Renal cortex interstitium (tissue), 11 donors: Measurements from ENCODE around the gene GOPC. TPM values are rescaled to one million over a fixed set of nuclear protein-coding genes. Genes with fewer than 3 reads are reported as not detected.

Experiments
- DNase-seq, 11 donors: peaks; one replicate each; pipeline ENCODE4 v3.0.0-alpha.2; 2013; ENCODE audit warnings: low read depth in 9 of 11, low spot score in 4 of 11; ENCODE audit errors: extremely low read depth in 1 of 11
- polyA plus RNA-seq, 3 donors: library from polyadenylated mRNA; unstranded; fragments of 120-200 nt; gene quantifications; one replicate each; pipeline ENCODE4 v1.2.1, GENCODE V29; 2013; ENCODE audit not compliant: insufficient read length in 3 of 3

Gene GOPC
- polyA plus RNA-seq, 3 donors = 58.4 to 70.1 (median 59.1) TPM

DNA sequence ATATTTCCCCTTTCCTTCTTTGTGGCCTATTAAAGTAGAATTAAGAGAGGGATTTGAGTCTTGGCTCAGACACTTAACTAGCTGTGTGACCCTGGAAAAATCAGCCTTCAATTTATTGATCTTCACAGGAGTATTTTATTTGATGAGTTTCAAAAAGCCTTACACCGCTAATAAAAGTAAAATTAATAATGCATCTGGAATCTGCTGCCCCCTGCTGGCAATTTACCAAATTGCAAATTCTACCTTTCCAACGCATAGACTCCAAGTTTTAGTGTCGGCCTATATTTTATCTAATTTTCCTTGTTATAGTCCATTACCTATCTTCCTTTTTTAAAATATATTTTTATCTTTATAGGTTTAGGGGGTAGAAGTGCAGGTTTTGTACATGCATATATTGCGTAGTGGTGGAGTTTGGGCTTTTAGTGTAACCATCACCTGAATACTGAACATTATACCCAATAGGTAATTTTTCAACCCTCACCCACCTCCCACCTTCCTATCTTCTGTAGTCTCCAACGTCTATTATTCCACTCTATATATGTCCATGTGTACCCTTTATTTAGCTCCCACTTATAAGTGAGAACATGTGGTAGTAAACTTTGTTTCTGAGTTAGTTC is 46.3 kb downstream of the GOPC start:
- peak in 2 of 11 donors; percentile 23 to 31 for DNase-seq

DNA sequence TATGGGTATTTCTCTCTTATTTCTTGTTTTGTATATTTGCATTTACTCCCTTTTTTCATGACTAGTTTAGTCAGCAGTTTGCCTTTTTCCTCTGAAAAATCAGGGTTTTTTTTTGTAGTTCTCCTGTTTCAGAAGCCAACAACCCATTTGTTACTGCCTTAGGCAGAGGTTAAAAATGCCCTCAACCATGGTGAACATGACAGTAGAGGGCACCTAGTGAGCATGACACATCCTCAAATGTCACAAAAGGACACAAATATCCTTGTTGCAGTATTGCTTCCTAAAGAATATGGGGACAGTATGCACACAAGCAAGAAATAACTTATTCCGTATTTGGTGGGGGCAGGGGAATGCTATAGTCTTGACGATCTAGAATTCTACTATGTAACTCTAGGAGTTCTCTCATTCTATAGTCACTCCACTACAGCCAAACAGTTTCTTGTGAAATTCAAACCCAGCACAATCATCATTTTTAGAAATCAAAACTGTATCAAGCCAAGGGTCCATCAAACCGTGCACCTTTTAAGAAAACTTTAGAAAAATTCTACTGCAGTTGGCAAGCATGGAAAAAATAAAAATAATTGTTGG is 47.0 kb downstream of the GOPC start:
- no peak for DNase-seq

GRCh38 chr6:117553142-117553541 is 49.2 kb downstream of the GOPC start:
- no peak for DNase-seq

GRCh38 chr6:117552618-117553017 is 49.7 kb downstream of the GOPC start:
- no peak for DNase-seq

GRCh38 chr6:117550618-117551242 is 51.6 kb downstream of the GOPC start:
- no peak for DNase-seq

DNA sequence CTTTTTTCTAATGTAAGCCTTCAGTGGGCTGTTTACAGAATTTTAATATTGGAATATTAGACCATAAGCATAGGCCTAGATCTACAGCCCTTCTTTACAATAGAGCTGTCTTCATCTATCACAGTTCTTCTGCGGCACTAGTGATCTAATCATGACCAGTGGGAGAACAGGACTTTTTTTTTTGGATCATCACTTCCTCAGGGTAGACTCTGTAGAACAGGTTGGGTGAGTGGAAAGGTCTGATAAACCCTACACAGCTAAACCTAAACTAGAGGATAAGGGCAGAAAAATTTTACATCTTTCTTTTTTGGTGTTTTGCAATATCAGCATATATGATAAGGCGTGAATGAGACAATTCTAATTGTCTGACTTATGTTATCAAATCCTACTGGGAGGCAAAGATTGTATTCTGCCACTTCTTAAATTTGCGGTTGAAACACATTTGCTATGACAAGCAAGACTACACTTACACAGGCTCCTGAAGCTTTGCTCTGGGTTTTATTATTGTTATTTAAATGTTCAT is 52.2 kb downstream of the GOPC start:
- DNase-seq = no peak

DNA sequence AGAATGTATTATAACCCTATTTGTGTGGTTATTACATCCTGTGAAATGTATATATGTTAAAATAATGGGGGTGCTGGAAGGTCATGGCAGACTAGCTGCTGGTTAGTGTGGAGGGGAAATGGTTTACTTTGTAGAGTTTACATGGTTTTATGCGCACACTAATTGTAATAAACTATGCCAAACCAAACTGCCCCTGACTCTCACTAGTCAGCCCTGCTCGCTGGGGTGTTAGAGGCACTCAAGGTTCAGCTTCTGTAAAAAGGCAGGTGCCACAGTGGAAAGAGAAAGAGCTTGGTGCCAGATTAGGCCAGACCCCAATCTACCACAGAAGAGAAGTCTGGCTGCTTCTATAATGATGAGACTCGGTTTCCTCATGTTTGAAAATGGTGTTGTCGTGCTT is 52.7 kb downstream of the GOPC start:
- DNase-seq = no peak

GRCh38 chr6:117548797-117549301 is 53.5 kb downstream of the GOPC start:
- DNase-seq = peak in 1 of 11 donors; percentile 12

GRCh38 chr6:117547688-117548621 is 54.4 kb downstream of the GOPC start:
- peak in 9 of 11 donors; percentile 41 to 78 (median 68) for DNase-seq

- no peak for DNase-seq
These were observed 55.6 kb downstream of the GOPC start for GRCh38 chr6:117546674-117547073.

DNA sequence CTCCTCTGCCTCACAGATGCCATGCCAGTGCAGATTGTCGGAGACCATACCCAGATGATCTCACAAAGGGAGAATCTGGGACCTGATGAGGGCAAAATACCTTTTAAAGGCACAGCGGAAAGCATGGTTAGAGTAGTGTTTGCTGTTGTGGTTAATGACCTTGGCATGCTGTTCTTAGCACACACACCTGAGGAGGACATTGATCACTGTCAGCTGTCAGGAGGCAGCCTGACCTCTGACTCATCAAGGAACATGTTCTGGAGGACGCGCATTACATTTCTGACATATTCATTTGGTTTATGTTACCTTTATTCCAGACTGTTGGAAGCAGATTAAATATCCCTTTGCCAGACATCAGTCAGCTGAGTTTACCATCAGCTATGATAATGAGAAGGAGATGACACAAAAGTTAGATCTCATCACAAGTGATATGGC is 57.1 kb downstream of the GOPC start:
- no peak for DNase-seq

DNA sequence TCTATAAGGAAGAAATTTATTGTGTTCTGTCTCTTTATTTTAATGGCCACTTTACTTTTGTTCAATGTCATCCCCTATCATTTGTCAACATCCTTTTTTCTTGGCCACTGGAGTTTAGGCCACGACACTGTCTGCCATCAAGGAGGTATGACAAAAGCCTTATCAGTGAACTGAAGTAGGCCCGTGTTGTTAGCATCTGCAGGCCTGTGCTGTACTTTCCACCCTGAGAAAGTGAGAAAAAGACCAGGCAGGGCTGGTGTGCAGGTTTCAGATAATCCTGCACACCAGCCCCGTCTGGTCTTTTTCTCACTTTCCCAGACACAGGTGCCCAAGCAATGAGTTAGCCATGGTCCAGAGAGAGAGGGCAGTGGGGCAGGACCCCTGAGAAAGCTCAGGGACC is 57.6 kb downstream of the GOPC start:
- DNase-seq = no peak

DNA sequence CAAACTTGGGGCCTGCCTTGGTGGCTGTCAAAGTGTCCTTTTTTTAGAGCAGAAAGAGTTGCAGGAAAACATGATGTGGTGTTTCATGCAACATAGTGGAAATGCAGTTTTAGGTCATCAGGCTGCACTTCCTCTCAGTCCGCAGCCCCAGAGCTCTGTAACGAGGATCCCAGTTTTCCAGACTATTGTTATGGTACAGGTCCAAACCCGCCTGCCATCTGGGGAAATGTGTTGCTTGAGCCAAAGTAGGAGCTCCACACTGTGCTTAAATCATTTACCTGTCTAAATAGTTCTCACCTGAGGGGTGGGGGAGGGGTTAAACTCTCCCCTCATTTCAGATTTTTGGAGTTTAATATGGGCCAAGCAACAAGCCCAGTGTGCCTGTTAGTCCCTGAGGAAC is 59.8 kb downstream of the GOPC start:
- DNase-seq = no peak

- DNase-seq = no peak
These were observed 61.6 kb downstream of the GOPC start for GRCh38 chr6:117540670-117541069.

DNA sequence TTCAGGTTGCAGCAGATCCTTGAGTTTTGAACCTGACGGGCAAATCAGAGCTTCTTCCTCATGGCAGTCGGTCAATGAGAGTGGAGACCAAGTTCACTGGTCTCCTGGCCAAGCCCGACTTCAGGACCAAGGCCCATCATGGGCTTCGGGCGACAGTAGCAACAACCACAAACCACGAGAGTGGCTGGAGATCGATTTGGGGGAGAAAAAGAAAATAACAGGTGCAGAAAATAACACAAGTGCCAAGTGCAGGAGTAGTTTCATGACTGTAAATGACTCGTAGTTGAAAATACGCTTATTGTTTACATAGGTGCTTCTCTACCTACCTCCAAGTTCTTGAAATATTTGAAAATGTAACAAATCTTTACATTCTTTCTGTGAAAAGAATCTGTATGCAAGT is 63.7 kb downstream of the GOPC start:
- DNase-seq = no peak

- no peak for DNase-seq
These were observed 66.0 kb downstream of the GOPC start for GRCh38 chr6:117536317-117536716.

DNA sequence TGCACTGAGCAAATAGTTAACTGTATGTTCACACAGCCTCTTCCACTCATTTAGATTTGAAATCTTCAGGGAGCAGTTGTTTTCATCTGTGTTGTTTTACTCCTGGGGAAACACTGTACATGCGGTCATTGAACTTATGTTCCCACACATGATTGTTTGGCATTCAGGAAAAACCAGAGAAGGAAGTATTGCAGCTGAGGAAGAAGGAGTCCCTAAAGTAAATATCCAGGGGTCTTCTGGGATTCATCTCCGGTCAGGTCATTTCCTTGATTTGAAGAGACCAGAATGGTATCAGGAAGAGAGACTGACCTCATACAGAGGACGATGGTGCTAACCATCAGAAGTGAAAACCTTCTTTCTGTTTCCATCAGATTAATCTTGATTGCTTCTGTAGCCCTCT is 67.3 kb downstream of the GOPC start:
- no peak for DNase-seq

DNA sequence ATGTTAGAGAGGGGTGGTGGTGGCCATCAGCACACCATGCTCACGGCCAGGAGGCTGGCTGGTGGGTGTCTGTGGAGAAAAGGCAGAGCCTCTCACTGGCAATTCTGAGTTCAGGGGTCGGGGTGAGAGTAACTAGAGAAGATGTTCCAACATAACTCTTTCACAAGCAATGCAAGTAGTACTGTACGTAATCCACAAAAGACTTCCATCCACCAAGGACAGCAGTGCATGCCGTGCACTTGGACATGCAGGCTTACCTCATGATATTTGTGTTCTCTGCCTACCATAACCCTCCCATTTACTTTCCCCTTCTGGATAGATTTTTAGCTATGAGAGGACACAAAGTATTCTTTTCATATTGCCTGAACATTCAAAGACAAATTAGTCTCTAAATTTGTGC is 68.5 kb downstream of the GOPC start:
- no peak for DNase-seq
